ENCODE results near the gene SCN4B. TPM values are rescaled to one million over a fixed set of nuclear protein-coding genes. Genes with fewer than 3 reads are reported as not detected.

SCN4B gene
- total and polyA plus RNA-seq, 2 of the 8 experiments (the other 6 are each of a cell fraction or from before 2014, with no cell fraction given), result 2.8 to 4.9 TPM

- TF ChIP-seq CHD7 (IDR thresholded peaks at IDR 0.05; ENCODE audit: insufficient replicate concordance, low read length), result no peak
Measured at GRCh38 chr11:118161786-118162185, 9.2 kb upstream of the SCN4B start (continued).

Measured in H1 (cell line).